Skin epidermis (tissue), 12 donors: ENCODE data around the gene SYT14.
"Not testable (repeated sequence)": the region's sequence is repeated elsewhere in the genome, so short reads cannot be mapped to it uniquely, and the experiment has no call there.

Source experiments
- H3K27ac ChIP-seq, 21 experiments: fragments of 200-600 bp; sonication (generic) in 11 of 21; one replicate each; pipeline ENCODE4 v1.5.0; 2020; ENCODE audit warnings: mild to moderate bottlenecking in 3 of 21, inconsistent platforms in 2 of 21, moderate library complexity in 2 of 21
- H3K4me3 ChIP-seq, 7 experiments: fragments of 200-600 bp; sonication (generic) in 2 of 7; one replicate each; pipeline ENCODE4 v1.5.0; 2020; ENCODE audit warnings: inconsistent platforms in 2 of 7, mild to moderate bottlenecking in 2 of 7, moderate library complexity in 1 of 7

The SYT14 gene

DNA sequence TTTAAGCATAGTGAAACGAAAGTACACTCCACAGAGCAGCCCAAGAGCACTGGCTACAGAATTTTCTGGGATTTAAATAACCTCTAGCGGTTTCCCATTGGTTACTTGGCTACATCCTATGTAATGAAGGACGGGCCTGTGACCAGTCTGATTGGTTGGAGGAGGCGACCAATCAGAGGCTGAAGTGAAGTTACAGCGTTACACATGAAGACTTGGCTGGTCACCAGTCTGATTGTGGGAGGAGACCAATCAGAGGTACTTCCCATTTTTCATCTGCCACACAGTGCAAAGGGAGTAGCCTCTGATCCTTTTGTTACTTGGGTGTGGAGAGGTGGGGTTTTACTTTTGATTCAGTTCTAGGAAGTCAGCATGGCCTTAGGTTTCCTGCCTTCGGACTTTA, 151.8 kb downstream of the SYT14 start:
- Histone ChIP-seq H3K27ac (no peak overlapping the region), H3K4me3 (no peak overlapping the region)

DNA sequence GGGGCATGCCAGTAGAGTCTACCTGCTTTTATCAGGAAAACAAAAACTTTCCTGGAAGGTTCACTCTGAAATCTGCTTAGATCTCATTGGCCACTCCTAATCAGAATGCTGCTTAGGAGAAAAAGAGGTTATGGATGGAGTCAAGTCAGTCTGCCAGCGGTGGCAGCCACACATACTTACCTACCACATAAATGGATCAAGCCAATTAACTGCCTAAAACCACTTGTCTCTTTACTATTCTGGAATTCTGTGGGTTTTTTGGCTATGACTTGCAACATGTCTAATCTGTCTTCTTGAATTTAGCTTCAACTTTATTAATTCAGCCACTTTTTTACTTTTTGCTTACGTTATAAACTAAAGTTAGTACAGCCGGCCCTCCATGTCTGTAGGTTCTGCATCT, 154.3 kb downstream of the SYT14 start:
- H3K27ac ChIP-seq, result no peak overlapping the region
- H3K4me3 ChIP-seq, result no peak overlapping the region

DNA sequence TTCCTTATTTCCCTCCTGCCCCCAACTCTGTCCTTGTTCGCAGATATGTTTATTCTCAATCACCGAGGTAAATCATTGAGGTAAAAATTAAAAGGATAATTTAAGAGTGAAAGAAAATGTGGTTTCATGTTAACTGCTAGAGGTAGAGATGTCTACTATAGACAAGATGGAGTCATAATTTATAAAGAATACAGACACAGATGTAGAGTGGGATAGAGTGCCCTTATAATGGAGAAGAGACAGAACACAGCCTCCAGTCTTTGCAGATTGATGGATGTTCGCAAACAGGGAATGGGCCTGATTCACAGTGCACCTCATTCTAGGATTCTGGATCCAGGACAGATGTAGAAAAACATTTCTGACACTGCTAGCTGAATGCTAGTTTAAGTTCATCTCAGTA, 155.4 kb downstream of the SYT14 start:
- H3K4me3 ChIP-seq, result no peak overlapping the region
- no peak overlapping the region for H3K27ac ChIP-seq

DNA sequence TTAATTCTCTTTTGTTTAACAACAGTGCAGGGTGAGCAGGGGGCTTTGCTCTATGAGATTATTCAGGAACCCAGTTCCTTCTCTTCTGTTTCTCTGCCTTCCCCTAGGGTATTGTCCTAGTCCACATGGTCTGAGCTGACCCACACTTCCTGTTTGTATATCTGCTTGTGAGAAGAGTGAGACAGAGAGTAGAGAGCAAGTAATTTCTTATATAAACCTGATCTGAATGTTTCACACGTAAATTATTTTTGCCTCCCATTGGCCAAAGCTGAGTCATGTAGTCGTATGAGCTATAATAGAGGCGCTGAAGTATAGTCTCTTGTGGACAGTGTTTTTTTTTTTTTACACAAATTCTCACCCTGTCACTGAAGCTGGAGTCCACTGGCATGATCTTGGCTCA, 160.3 kb downstream of the SYT14 start:
- Histone ChIP-seq H3K27ac (no peak overlapping the region), H3K4me3 (no peak overlapping the region)

DNA sequence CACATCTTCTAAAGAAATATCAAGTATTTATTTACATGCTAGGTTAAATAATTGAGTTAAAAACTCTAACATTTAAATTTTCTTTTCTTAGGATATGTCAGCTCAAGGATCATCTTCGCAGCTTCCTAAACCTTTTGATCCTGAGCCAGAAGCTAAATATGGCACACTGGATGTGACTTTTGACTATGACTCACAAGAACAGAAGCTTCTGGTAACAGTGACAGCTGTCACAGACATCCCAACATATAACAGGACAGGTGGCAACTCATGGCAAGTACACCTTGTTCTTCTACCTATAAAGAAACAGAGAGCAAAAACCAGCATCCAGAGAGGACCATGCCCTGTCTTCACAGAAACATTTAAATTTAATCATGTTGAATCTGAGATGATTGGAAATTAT, 161.9 kb downstream of the SYT14 start:
- Histone ChIP-seq H3K27ac (no peak overlapping the region), H3K4me3 (no peak overlapping the region)

DNA sequence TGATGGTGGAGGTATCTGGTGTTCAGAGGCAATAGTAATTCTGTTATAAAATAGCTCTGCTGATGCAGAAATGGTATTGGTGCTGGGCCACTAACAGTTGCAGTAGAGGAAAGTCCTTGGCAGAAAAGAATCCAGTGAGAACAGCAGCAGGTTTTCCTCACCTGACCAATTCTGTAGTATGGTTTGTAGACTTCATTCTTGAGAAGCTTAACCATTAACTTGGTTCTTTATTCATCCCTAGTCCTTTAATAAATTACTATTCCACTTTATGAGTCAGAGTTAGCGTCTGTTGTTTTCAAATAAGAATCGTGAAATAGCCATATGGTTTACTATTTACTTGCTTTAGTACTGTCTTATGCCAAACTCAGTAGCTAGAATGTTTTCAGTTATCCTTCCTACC, 166.1 kb downstream of the SYT14 start:
- Histone ChIP-seq H3K27ac (no peak overlapping the region), H3K4me3 (no peak overlapping the region)

DNA sequence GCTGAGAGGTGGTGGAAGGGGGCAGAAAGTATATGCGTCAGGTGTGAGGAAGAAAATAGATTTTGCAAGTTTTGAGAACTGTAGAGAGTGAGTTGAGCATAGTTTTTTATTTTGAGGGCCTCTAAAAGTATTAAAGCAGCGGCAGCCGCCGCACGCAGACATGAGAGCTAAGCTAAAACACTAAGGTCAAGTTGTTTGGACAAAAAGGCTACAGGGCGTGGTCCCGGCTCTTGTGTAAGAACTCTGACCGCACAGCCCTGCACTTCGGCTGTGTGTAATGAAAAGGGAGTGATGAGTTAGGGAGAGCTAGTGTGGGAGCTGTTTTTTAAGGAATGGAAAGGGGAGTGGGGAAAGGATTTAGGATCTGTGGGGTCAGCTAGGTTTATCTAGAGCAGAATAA, 174.9 kb downstream of the SYT14 start:
- not testable (repeated sequence) for H3K4me3 ChIP-seq, H3K27ac ChIP-seq

DNA sequence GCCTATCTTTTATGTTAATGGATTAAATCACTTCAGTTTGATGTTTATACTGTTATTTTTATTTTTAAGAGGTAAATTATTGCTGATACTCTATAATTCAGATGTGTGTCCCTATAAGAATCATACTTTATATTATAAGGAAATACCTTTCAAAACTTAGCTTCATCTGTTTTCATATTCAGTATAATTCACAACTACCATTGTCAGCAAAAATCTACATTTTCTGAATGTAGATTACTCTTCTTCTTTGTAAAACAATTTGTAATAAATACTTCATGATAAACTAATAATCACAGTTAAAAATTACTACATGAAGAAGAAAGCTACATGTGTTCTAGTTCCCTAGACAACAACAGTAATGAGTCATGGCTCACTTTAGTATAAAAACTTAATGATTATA, 179.2 kb downstream of the SYT14 start:
- no peak overlapping the region for H3K4me3 ChIP-seq
- no peak overlapping the region for H3K27ac ChIP-seq

DNA sequence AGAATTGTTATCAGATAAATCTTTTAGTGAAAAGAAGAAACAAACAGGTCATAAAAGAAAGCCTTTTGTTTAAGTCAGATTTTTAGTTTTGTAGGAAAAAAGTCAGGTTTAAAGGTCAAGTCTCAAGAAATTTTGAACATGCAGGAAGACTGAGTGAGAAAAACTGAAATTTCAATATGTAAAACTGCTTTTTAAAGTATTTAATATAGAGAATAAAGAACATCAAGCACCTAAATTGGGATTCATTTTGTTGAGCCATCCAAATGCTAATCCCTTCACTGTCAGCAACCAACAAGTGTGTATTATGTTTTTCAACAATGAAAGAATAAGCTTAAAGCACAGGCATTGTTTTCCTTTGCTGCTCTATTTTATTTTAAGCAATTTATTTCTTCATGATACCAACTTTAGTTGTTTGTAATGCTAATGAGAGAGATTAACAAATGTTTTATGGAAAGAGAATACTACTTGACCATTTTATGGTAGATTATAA, 179.7 kb downstream of the SYT14 start:
- H3K4me3 ChIP-seq, result no peak overlapping the region
- H3K27ac ChIP-seq, result no peak overlapping the region

DNA sequence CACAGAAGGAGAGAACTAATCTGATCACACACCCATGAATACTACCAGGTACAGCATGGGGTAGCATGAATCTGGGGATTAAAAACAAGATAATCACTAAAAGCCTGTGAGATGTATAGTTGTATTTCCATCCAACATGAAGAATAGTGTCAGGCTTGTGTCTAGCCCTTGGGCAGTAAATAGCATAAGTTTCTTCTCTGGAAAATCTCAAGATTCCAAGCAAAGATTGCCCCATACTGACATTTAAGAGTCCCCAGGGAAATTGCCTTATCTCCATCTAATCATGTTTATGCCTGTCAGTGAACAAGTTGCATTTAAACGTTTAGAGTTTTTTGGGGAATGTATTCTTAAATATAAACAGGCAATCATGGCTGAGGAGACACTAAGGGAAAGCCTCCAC, 185.4 kb downstream of the SYT14 start:
- H3K4me3 ChIP-seq, result no peak overlapping the region
- no peak overlapping the region for H3K27ac ChIP-seq

DNA sequence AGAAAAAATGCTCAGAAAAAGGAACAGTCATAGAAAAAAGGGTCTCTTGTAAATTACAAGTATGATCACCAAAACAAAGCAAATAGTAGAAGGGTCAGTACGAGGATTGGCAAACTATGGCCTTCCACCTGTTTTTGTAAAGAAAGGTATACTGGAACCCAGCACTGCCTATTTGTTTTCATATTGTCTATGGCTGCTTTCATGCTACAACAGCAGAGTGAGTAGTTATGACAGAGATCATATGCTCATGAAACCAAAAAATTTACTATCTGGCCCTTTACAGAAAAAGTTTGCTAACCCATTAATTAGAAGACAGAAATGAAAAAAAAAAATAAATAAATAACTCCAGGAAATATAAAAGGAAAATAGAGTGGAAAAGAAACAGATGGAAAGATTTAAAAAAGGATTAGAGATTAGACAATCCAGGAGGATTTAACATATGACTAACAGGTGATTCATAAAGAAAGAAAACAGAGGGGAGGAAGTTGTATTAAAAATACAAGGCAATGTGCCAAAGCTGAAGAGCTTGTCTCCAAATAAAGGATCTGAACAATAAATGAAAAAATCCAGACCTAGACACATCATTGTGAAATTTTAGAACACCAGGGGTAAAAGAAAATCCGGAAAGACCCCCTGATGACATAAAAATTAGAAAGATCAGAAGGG, 186.0 kb downstream of the SYT14 start:
- Histone ChIP-seq H3K27ac (no peak overlapping the region), H3K4me3 (no peak overlapping the region)

DNA sequence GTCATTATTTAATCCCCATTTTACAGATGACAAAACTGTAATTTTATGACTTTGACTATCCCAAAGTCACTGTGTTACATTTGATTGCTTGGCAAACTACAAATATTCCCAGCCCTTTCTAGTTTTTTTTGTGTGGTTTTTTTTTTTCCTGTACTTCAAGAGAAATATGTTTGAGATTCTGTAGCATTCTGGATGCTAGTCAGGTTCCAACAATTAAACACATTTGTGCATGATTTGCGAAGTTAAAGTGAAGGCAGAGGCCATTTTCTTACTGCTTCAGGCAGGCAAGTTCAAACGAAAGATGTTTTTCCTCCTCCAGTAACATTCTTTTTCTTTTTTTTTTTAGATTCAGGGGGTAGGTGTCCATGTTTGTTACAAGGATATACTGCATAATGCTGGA, 186.7 kb downstream of the SYT14 start:
- H3K27ac ChIP-seq, result no peak overlapping the region
- H3K4me3 ChIP-seq, result no peak overlapping the region

DNA sequence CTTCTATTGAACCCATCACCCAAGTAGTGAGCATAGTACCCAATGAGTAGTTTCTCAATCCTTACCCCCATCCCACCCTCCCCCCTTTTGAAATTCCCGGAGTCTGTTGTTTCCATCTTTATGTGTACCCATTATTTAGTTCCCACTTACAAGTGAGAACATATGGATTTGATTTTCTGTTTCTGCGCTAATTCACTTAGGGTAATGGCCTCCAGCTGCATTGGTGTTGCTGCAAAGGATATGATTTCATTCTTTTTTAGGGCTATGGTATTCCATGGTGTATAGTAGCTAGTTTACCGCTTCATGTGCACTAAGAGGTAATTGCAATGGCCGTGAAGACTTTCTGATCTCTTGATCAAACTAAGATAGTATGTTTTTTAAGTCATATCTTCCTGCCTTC, 187.1 kb downstream of the SYT14 start:
- Histone ChIP-seq H3K4me3 (no peak overlapping the region), H3K27ac (no peak overlapping the region)

DNA sequence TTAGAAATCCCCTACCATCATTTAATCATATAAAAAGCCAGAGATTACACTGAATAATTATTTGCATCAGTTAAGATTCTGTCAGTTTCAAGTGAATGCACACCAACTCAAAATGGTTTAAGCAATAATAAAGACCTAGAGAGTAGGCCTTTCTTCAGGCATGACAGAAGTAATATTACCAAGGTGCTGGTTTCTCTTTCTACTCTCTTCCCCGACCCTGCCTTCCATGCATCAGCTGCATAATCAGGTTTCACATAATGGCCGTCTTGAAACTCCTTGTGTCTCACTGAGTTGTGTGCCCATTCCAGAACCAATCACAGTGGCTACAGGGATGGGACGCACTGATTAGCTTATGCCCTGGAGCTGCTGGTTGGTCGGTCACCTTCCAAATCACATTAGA, 191.1 kb downstream of the SYT14 start:
- H3K27ac ChIP-seq, result no peak overlapping the region
- no peak overlapping the region for H3K4me3 ChIP-seq

DNA sequence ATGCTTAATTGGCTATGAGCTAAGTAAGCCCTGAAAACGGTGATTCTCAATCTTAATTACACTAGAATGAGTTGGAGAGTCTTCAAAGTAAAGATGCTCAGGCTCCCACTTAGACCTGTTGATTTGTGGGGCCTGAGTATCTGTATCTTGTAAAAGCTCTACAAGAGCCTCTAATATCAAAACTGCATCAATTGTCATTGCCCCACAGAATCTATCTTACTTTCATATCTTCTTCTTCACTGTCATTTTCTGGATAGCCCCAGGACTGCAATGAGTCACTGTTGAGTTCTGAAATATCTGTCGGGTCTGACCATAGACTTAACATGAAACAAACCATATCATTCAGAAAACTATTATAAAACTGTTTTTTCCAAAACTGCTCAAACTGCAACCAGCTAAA, 191.7 kb downstream of the SYT14 start:
- no peak overlapping the region for H3K4me3 ChIP-seq
- no peak overlapping the region for H3K27ac ChIP-seq

DNA sequence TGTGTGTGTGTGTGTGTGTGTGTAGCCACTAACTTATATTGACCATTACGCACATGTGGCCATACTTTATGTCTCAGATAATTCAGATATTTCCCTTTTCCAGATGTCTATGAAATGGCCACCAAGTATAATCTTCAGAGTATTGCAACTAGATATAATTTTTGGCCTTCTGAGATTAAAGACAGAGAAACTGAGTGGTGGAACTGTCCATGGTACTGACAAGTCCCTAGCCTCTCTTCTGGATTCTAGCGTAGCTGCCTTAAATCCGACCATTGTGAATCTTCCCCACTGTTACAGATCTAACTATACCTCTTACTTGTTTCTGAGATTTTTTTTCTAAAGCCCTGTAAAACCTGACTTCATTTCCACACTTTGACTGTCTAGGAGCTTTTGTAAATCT, 194.6 kb downstream of the SYT14 start:
- Histone ChIP-seq H3K4me3 (no peak overlapping the region), H3K27ac (no peak overlapping the region)

DNA sequence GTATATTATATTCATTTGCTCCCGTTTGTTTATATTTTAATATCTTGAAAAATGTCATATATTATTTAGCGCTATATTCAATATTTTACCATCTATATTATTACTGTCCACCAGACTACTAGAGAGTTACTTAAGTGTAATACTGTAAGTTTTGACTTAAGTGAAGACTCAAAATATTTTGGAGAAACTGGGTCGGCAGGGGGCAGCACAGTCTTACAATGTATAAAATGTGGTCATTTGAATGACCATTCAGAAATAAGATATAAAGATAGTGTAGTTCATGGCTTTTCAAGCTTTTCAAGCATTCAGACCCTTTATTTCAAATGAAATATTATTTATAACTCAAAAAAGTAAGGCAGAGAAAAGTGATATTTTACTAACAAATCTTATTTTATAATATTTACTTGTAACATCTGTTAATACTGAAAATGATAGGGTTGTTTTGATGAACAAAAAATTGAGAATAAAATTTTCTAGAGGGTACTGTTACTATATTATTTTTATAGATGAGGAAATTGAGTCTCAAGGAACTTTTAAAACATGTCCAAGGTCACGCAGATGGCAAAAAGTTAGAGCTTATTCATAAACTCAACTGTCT, 205.5 kb downstream of the SYT14 start:
- no peak overlapping the region for H3K27ac ChIP-seq
- H3K4me3 ChIP-seq, result no peak overlapping the region

DNA sequence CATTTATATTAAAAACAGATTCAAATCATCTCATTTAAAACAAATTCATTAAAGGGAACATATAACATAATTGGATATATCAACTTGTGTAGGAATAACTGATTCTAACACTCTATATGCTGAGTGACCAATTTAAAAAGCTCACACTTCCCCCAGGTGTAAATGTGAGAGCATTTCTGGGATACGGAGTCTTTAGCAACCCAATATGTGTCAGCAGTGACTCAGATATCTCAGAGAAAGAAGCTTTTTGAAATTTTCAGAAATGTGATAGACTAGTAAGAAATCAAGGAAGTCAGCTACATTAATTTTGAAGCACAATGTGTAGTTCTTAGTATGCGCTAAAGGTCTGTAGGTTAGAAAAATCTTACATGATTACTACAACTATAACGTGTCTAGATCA, 206.7 kb downstream of the SYT14 start:
- Histone ChIP-seq H3K27ac (no peak overlapping the region), H3K4me3 (no peak overlapping the region)

DNA sequence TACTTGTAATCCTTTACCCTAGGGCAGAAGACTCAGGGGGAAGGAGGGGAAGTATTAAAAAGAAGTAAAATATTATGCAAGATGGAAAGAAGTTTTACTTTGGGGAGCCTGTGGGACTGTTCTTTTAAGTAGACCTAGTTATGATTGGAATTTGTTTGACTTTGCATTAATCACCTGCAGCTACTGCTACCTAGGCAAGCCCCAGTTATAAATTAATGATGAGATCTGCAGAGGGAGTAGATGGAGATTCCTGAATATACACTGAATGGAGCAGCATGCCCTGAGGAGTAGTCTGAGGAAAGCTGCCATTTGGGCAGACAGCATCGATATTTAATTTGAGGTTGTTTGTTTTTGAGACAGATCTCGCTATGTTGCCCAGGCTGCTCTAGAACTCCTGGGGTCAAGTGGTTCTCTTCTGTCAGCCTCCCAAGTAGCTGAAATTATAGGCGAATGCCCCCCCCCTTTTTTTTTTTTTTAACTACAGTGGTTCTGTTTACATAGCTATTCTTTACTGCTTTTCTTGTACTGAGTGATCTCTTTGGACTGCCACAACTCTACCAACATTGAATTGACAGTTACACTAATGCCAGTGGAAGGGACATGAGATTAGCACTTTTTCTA, 213.1 kb downstream of the SYT14 start:
- Histone ChIP-seq H3K27ac (no peak overlapping the region), H3K4me3 (no peak overlapping the region)

DNA sequence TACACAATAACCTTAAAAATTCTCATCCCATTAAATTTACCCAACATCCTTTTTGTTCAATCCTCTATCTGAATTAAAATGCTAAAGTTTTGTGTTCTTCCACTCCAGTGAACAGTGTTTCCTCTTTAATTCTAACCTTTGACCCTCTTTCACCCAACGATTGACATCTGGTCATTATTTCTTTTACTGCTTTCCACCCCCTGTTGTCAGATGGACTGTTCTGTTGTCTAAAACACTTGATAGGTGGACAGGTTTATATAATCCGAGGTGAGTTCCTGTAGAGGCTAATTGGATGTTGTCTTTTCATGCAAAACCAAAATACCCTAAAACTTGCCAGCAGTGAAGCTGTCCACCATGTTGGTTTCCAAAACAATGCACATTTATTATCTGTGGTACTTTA, 221.2 kb downstream of the SYT14 start:
- Histone ChIP-seq H3K4me3 (no peak overlapping the region), H3K27ac (no peak overlapping the region)

DNA sequence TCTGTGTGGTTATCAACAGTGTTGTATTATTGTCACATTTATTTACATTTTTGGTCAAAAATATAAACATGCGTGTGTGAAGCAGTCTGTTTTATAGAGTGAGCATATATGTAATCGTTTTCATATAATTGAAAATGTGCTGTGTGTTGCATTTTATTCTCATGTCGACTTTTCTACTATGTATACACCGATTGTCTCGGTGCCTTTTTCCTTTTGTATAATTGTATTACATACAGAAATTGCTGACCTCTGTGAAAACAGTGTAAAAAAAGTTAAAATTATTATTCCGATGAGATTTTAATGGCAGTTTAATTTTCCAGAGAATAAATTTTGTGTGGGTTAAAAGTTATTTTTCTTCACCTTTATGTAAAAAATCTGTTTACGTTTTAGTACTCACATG, 232.2 kb downstream of the SYT14 start:
- Histone ChIP-seq H3K4me3 (no peak overlapping the region), H3K27ac (no peak overlapping the region)

DNA sequence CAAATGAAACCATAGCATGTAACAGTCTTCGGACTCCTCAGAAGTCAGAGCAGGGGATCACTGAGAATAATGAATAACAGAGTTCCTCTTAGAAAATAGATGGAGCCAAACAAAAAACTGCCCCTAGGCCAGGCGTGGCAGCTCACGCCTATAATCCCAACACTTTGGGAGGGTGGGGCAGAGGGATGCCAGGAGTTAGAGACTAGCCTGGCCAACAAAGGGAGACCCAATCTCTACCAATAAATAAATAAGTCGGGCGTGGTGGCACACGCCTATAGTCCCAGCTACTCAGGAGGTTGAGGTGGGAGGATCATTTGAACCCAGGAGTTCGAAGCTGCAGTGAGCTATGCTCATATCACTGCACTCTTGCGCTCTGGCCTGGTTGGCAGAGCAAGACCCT, 236.1 kb downstream of the SYT14 start:
- no peak overlapping the region for H3K4me3 ChIP-seq
- H3K27ac ChIP-seq, result no peak overlapping the region
